HG03575 (cell line): ENCODE measurements around the gene DGCR2.
"Not testable (repeated sequence)": the region's sequence is repeated elsewhere in the genome, so short reads cannot be mapped to it uniquely, and the experiment has no call there.

Experiments used
- ATAC-seq: cut with Tn5 transposase; IDR thresholded peaks from one replicate; pipeline ENCODE4 v1.9.1; 2021; ENCODE audit not compliant: unreplicated experiment, insufficient number of reproducible peaks, low FRiP score; ENCODE audit errors: extremely low read depth

Gene DGCR2

DNA sequence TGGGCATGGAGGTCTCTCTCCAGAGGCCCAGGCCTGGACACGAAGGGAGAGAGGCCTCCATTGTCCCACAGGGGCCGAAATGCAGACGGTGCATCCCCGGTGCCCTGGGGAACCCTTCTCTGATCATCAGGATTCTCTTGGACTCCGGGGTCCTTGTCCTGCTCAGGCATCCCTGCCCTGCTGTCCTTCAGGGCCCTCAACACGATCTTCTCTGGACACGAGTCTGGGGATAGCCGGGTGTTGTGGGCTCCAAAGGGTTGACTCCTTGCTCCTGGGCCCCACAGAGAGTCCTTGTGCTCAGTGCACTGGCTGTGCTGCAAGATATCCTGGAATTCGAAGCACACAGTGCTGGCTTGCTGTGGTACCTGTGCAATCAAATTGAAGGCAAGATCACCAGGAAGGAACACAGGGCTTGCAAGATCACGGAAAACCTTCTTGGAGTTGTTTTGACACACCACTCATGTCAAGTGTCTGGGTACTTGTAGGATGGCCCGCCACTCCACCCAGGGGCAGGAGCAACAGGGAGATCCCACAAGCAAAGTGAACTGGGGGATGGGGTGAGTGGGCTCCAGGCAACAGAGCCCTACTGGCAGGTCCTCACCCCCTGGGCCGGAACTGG lies 124.8 kb downstream of the DGCR2 start:
- ATAC-seq = no peak

DNA sequence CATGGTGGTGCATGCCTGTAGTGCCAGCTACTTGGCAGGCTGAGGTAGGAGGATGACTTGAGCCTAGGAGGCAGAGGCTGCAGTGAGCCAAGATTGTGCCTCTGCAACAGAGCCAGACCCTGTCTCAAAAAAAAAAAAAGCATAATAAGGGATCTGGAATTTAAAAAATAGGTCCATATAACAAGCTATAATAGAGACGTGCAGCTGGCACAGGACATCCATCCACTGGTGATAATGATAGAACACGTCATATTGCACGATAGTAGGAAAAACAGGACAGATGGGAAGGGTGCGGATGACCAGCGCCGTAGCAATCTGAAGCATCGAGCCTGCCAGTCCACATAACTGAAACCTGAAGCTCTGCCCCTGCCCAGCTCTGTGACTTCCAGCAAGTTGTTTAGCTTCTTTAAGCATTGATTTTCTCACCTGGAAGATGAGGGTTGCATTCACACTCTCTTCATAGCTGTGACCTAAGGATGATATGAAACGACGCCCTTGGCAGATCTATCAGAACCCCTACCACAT lies 125.8 kb downstream of the DGCR2 start:
- ATAC-seq = no peak

GRCh38 chr22:18995327-18995711 lies 126.9 kb downstream of the DGCR2 start:
- ATAC-seq = no peak

DNA sequence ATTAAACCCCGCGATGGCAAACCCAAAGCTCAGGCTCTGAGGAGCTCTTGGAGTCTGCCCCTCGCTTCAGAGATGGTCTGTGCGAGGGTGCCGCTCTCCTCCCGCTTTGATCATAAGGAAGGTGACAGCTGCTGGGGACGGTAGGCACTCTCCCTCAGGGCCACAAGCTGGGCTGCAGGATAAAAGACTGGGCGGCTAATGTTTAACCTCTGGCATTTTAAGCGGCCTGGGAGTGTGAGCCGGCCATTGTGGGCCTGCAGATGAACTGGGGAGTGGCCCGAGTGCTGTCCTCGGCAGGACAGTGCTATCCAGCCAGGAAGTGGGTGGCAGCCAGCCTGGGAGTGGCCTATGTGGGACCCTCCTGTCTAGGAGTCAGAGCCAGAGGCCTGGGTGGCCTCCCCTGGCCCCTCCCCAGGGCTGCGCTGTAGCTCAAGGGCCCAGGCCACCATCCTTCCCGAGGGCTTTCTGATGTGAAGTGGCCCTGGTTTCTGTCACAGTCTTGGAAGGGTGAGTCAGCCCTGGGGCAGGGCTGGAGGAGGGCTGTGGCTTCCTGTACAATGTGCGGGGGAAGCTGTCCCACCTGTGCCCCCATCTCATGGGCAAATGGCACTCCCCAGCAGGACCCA lies 127.4 kb downstream of the DGCR2 start:
- ATAC-seq = no peak

GRCh38 chr22:18994056-18994455 lies 128.2 kb downstream of the DGCR2 start:
- ATAC-seq = no peak

DNA sequence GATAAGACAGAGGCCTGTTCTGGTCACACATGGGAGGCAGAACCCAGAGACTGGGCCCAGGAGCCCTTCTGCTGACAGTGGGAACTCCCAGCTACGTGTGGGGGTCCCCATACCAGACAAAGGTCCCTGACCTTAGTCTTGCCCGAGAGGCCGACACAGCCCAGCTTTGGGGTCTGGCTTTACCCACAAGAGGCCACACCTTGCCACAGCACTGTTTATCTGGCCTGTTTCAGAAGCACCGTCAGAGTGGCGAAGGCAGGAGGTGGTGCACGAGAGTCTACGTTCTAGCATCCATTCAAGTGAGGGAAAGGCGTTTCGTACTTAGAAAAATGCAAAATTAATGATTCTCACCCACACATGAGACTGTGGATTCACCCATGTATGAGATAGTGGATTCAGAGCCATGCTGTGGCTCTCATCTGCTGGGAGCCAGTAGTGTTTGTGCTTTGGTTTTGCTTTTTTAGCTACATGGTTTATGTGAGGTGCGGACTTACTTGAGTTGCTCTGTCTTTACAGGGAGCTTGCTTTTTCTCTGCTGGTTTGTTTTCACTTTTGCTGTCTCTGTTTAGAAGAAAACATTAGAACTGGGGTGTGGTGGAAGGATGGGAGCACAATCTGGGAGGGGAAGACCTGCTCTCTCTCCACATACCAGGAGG lies 129.5 kb downstream of the DGCR2 start:
- ATAC-seq = no peak

DNA sequence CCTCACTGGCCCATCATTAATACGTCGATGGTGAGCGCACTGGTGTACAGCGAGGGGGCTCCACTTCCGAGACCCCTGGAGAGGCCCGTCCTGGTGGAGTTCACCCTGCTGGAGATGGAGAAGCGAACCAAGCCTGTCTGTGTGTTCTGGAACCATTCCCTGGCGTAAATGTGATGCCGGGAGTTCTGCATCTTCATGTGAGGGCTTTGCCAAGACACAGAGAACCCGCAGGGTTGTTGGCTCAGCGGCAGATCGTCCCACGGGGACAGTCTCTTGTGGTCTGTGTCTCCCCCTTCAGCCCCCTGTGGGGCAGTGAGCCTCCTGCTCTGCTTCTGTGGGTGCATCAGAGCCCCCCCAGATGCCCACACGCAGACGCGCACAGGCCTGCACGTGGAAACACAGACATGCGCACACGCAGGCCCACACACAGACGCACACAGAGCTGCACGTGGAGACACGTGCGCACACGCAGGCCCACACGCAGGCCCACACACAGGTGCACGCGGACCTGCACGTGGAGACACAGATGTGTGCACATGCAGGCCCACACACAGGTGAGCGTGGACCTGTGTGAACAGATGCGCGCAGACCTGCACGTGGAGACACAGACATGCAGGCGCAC lies 130.3 kb downstream of the DGCR2 start:
- ATAC-seq = no peak

DNA sequence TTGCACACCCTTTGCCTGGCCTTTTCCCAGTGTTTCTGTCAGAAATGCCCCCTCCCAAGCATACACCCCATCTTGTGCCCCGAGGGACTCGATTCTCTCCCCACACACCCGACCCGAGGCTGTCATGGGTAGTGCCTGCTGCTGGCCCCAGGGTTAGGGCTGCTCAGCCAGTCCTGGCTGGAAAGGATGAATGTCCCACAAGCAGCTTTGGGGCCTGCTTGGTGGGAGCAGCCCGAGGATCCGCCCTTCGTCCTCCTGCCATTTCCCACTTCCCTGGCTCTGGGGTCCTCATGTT lies 131.1 kb downstream of the DGCR2 start:
- no peak for ATAC-seq

GRCh38 chr22:18990355-18991137 lies 131.7 kb downstream of the DGCR2 start:
- no peak for ATAC-seq

- no peak for ATAC-seq
These were observed 133.3 kb downstream of the DGCR2 start for GRCh38 chr22:18988958-18989357.

- no peak for ATAC-seq
These were observed 134.4 kb downstream of the DGCR2 start for GRCh38 chr22:18987765-18988164.

DNA sequence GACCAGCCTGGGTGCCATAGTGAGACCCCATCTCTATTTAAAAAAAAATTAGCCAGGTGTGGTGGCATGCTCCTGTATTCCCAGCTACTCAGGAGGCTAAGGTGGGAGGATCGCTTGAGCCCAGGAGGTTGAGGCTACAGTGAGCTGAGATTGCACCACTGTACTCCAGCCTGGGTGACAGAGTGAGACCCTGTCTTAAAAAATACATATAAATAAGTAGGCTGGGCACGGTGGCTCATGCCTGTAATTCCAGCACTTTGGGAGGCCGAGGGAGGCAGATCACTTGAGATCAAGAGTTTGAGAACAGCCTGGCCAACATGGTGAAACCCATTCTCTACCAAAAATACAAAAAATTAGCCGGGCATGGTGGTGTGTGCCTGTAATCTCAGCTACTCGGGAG lies 135.1 kb downstream of the DGCR2 start:
- not testable (repeated sequence) for ATAC-seq
